NOMO-1 (cell line): ENCODE data around the gene UNC93A.

Experiments
- DNase-seq, 2 experiments: peaks; one replicate each; lab custom pipeline; 2025; ENCODE audit not compliant: unreplicated experiment in 2 of 2; lab: John Stamatoyannopoulos, UW

UNC93A gene

GRCh38 chr6:167292301-167293087 is 1.4 kb downstream of the UNC93A start:
- no peak for DNase-seq

DNA sequence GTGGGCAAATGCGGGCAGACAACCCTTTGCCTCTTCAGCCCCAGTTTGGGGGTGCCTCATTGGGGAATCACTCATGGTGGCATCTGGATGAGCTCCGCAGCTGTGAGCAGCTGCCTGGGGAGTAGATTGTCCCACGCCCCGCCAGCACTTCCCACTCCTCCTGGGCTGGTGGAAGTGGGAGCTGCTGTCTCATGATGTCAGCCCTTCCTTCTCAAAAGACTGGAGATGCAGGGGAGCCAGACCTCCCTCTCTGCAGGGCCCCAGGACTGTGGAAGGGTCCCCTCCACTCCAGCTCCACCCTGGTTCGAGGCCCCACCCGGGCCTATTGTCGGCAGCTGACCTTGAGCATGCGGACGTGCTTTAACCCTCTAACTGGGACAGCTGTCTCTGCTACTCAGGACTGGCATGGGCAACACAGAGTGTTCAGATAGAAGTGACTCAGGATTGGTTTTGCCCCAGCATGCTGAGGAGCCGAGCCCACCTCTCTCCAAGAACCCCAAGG is 2.0 kb downstream of the UNC93A start:
- no peak for DNase-seq

- DNase-seq = no peak
Observed at GRCh38 chr6:167293590-167294091, 2.5 kb downstream of the UNC93A start.

DNA sequence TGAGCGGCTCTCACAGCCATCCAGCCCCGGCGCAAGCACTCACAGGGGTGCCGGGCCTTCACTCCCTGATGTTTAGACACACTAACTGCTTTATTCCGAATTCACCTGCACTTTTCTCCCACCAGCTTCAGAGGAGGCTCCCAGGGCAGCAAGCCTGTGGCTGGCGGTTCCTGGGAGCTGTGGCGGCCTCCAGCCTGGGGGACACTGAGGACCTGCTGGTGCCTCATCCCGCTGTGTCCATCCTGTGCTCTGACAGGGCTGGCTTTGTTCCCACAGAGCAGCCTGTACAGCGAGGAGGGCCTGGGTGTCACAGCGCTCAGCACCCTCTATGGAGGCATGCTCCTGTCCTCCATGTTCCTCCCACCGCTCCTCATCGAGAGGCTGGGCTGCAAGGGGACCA is 3.1 kb downstream of the UNC93A start:
- DNase-seq = no peak

GRCh38 chr6:167294651-167295494 is 3.8 kb downstream of the UNC93A start:
- DNase-seq = no peak

- DNase-seq = no peak
Observed at GRCh38 chr6:167295495-167296292, 4.6 kb downstream of the UNC93A start.

GRCh38 chr6:167296293-167296690 is 5.2 kb downstream of the UNC93A start:
- no peak for DNase-seq

DNA sequence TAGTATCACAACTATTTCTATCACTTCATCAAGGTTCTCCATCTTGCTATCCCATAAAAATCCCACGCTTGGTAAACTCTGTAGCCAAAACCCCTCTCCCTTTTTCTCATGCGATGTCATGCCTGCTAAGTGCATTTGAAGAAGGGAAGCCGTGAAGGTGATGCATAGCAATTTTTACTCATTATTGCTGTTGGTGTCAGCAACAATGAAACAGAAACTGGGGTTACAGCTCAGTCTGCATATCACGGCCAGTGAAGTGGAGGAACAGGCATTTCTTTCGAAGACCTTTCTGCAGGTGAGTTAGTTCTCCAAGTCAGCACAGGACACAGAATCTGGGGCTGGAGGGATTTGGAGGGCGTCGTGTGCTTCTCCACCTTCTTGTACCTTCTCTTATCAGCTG is 5.8 kb downstream of the UNC93A start:
- DNase-seq = no peak

DNA sequence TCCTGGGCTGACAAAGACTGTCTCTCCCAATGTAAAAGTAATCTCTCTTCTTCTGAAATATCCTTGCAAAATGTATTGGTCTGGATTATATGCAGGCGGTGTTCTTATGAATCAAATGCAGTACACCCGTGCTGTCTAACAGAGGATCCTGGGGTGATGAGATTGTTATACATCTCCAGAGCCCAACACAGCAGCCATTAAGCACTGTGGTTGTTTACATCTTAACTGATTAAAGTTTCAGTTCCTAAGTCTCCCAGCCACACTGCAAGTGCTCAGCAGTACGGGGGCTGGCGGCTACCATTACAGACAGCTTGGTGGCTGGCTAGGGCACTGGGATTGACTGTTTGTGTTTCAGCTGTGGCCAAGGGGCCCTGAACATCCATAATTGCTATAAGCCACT is 7.0 kb downstream of the UNC93A start:
- DNase-seq = peak; percentile 51 to 74

DNA sequence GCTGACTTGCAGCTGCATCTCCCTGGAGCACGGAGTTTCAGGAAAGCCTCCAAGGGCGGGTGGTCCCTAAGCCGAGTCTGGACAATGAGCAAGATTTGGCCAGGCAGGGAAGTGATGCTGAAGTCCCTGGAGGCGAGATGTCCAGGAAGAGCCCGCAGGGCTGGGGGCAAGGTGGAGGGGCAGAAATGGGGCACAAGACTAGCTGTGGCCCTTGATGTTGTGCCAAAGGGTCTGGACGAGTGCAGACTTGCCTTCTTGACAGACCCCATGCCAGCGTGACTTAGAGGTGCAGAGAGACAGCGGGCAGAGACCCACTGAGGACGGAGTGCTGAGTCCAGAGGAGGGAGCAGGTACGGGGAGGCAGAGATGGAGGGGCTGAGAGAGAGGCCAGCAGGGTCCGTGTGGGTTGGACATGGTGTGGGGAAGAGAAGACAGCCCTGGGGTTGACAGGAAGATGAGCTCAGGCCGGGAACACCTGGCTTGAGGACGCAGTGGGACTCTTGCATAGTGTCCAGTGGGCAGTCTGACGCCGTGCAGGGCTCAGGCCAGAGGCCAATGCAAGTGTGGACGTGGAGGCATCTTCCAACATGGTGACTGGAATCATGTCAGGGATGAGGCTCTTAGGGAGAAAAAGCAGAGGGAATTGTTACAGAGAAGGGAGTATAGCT is 8.7 kb downstream of the UNC93A start:
- DNase-seq = no peak

DNA sequence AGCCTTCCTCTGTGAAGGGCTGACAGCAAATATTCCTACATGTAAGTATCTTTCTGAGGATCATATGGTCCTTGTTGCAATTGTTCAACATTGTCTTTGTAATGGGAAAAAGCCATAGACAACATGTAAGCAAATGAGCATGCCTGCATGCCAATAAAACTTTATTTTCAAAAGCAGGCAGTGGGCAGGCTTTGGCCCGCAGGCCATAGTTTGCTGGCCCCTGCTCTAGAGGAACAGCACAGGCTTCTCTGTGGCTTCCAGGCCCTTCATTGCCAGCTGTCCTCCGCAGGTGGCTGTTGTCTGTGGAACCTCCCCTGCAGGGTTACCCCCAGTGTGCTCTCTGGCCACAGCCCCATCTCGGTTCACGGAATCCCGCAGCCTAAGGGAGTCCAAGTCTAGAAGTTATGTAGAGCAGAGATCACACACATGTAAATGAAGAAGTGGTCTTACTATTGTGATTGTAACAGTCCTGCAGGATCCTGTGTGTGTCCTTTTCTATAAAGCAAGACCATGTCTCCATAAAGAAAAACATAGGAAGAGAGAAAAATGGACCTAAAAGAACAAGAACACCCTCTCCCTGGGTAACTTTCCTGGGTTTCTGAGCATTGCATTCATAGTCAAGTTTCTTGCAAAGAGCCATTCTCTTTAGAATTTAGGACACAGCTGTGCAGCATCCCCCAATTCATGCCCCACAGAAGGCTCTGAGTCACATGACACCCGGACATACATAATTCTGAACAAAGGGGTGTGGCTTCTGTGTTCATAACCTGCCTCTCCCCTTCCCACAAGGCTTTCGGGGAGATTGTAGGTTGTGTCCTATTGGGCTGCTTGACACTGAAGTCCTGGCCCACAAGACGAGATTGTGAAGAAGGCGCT is 10.0 kb downstream of the UNC93A start:
- DNase-seq = no peak

DNA sequence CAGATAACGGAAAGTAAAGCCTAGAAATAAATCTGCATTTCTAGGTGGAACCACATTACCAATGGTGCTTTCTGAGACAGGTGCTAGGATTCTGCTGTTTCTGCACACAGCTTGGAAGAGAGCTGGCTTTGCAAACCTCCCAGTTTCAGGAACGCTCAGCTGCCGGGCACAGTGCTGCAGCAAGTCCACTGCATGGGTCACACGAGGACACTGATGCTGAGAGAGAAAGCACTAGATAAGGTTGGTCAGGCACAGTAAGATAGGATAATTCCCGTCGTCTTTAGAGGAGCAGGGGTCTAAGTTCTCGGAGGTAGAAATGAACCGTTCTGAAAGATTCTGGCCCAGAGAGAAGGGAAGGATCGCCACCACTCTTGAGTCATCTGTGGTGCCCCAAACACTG is 11.0 kb downstream of the UNC93A start:
- no peak for DNase-seq

GRCh38 chr6:167302796-167303195 is 11.7 kb downstream of the UNC93A start:
- no peak for DNase-seq

- DNase-seq = no peak
Observed at GRCh38 chr6:167303675-167304625, 12.8 kb downstream of the UNC93A start.

DNA sequence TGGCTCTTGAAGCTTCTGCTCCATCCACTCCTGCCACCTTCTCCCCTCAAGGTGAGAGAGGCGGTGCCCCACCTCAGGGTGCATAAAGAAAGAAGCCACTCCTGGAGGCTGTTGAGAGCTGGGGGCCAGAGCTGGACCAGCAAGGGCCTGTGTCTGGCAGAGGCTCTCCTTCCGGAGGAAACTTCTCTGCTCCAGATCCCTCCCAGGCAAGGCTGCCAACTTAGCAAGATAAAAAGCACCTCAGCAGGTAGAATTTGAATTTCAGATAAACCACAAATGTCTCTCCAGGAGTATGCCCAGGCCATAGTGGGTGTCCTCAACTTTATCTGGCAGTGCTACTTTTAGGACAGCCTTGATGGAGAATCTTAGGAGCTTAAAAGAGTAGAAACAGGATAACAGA is 13.8 kb downstream of the UNC93A start:
- no peak for DNase-seq

GRCh38 chr6:167305796-167306195 is 14.7 kb downstream of the UNC93A start:
- no peak for DNase-seq

- DNase-seq = no peak
Observed at GRCh38 chr6:167306401-167306998, 15.4 kb downstream of the UNC93A start.
